ENCODE data around the gene DAGLA. TPM values are rescaled to one million over a fixed set of nuclear protein-coding genes. Genes with fewer than 3 reads are reported as not detected.

The DAGLA gene
- total and polyA plus RNA-seq, 2 of the 13 experiments (the other 11 are each of a cell fraction or from before 2014, with no cell fraction given), result 2.6 to 3.9 TPM

DNA sequence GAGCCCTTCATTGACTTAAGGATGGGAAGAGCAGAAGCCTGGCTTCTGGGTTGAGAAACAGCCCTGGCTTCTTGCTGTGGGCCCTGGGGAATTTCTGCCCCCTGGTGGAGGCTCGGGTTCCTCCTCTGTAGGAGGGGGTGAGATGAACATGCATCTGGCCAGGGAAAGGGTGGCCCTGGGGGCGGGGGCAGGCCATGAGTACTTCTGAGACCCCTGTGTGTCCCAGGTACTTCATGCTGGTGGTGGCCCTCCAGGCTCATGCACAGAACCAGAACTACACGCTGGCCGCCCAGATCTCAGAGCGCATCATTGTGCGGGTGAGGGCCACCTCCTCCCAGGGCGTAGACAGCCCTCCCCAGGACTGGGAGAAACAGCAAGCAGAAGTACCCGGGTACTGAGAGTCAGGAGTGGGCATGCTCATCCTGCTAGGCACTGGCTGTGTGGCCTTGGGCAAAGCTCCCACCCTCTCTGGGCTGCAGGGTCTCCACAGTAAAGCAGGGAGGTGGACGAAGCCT lies 96.4 kb downstream of the DAGLA start (continued):
- TF ChIP-seq, protein P1, sequence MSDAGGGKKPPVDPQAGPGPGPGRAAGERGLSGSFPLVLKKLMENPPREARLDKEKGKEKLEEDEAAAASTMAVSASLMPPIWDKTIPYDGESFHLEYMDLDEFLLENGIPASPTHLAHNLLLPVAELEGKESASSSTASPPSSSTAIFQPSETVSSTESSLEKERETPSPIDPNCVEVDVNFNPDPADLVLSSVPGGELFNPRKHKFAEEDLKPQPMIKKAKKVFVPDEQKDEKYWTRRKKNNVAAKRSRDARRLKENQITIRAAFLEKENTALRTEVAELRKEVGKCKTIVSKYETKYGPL (CRISPR knock-in tag; IDR thresholded peaks at IDR 0.05), result no peak
- TF ChIP-seq AGO2 (optimal IDR thresholded peaks at IDR 0.05; ENCODE audit: low read depth, low read length), result no peak
- no peak for TF ChIP-seq ZBTB3 (CRISPR knock-in tag; IDR thresholded peaks at IDR 0.05; ENCODE audit: borderline replicate concordance, low read depth)
- TF ChIP-seq, protein P2, sequence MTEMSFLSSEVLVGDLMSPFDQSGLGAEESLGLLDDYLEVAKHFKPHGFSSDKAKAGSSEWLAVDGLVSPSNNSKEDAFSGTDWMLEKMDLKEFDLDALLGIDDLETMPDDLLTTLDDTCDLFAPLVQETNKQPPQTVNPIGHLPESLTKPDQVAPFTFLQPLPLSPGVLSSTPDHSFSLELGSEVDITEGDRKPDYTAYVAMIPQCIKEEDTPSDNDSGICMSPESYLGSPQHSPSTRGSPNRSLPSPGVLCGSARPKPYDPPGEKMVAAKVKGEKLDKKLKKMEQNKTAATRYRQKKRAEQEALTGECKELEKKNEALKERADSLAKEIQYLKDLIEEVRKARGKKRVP (CRISPR knock-in tag; IDR thresholded peaks at IDR 0.05), result no peak
- no peak for TF ChIP-seq NRL (CRISPR knock-in tag; IDR thresholded peaks at IDR 0.05; ENCODE audit: borderline replicate concordance)
- TF ChIP-seq, protein P3, sequence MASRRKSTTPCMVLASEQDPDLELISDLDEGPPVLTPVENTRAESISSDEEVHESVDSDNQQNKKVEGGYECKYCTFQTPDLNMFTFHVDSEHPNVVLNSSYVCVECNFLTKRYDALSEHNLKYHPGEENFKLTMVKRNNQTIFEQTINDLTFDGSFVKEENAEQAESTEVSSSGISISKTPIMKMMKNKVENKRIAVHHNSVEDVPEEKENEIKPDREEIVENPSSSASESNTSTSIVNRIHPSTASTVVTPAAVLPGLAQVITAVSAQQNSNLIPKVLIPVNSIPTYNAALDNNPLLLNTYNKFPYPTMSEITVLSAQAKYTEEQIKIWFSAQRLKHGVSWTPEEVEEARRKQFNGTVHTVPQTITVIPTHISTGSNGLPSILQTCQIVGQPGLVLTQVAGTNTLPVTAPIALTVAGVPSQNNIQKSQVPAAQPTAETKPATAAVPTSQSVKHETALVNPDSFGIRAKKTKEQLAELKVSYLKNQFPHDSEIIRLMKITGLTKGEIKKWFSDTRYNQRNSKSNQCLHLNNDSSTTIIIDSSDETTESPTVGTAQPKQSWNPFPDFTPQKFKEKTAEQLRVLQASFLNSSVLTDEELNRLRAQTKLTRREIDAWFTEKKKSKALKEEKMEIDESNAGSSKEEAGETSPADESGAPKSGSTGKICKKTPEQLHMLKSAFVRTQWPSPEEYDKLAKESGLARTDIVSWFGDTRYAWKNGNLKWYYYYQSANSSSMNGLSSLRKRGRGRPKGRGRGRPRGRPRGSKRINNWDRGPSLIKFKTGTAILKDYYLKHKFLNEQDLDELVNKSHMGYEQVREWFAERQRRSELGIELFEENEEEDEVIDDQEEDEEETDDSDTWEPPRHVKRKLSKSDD (CRISPR knock-in tag; IDR thresholded peaks at IDR 0.05; ENCODE audit: low read depth), result no peak
- TF ChIP-seq, protein P4, sequence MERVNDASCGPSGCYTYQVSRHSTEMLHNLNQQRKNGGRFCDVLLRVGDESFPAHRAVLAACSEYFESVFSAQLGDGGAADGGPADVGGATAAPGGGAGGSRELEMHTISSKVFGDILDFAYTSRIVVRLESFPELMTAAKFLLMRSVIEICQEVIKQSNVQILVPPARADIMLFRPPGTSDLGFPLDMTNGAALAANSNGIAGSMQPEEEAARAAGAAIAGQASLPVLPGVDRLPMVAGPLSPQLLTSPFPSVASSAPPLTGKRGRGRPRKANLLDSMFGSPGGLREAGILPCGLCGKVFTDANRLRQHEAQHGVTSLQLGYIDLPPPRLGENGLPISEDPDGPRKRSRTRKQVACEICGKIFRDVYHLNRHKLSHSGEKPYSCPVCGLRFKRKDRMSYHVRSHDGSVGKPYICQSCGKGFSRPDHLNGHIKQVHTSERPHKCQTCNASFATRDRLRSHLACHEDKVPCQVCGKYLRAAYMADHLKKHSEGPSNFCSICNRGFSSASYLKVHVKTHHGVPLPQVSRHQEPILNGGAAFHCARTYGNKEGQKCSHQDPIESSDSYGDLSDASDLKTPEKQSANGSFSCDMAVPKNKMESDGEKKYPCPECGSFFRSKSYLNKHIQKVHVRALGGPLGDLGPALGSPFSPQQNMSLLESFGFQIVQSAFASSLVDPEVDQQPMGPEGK (CRISPR knock-in tag; IDR thresholded peaks at IDR 0.05), result peak; percentile 62
- TF ChIP-seq, protein P5, sequence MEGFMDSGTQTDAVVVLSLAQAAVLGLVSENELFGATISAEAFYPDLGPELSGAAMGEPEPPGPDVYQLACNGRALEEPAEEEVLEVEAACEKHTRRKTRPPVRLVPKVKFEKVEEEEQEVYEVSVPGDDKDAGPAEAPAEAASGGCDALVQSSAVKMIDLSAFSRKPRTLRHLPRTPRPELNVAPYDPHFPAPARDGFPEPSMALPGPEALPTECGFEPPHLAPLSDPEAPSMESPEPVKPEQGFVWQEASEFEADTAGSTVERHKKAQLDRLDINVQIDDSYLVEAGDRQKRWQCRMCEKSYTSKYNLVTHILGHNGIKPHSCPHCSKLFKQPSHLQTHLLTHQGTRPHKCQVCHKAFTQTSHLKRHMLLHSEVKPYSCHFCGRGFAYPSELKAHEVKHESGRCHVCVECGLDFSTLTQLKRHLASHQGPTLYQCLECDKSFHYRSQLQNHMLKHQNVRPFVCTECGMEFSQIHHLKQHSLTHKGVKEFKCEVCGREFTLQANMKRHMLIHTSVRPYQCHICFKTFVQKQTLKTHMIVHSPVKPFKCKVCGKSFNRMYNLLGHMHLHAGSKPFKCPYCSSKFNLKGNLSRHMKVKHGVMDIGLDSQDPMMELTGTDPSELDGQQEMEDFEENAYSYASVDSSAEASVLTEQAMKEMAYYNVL (CRISPR knock-in tag; IDR thresholded peaks at IDR 0.05; ENCODE audit: borderline replicate concordance), result no peak
- no peak for TF ChIP-seq HNRNPUL1 (IDR thresholded peaks at IDR 0.05; ENCODE audit: low read depth, low read length)
- TF ChIP-seq HNRNPL (IDR thresholded peaks at IDR 0.05; ENCODE audit: low read depth, low read length), result no peak
- no peak for TF ChIP-seq ZNF781 (CRISPR knock-in tag; IDR thresholded peaks at IDR 0.05; ENCODE audit: borderline replicate concordance, not compliant biosample characterization)
- no peak for TF ChIP-seq MLLT10 (CRISPR knock-in tag; IDR thresholded peaks at IDR 0.05)
- no peak for TF ChIP-seq TBX2 (CRISPR knock-in tag; IDR thresholded peaks at IDR 0.05; ENCODE audit: borderline replicate concordance)
- no peak for TF ChIP-seq POLR2G (IDR thresholded peaks at IDR 0.05; ENCODE audit: low read depth, low read length)
- no peak for TF ChIP-seq ZSCAN29 (CRISPR knock-in tag; conservative IDR thresholded peaks at IDR 0.05)
- TF ChIP-seq ZNF264 (CRISPR knock-in tag; IDR thresholded peaks at IDR 0.05), result no peak
- no peak for TF ChIP-seq HOXA9 (CRISPR knock-in tag; IDR thresholded peaks at IDR 0.05; ENCODE audit: borderline replicate concordance)
